NCI-H1417 treated with DMSO at 0.1 percent for 48 hours (cell line): ENCODE measurements around the gene MRM2.

Experiments used
- DNase-seq: peaks from one replicate; lab custom pipeline; 2025; lab: John Stamatoyannopoulos, UW

The MRM2 gene

GRCh38 chr7:2203766-2204300, 38.2 kb downstream of the MRM2 start:
- DNase-seq, result no peak

- no peak for DNase-seq
These were observed 38.9 kb downstream of the MRM2 start for GRCh38 chr7:2202901-2203765.

GRCh38 chr7:2202361-2202761, 39.6 kb downstream of the MRM2 start:
- no peak for DNase-seq

GRCh38 chr7:2201686-2202360, 40.2 kb downstream of the MRM2 start:
- DNase-seq, result no peak

GRCh38 chr7:2201128-2201527, 40.9 kb downstream of the MRM2 start:
- no peak for DNase-seq

GRCh38 chr7:2200584-2200980, 41.4 kb downstream of the MRM2 start:
- no peak for DNase-seq

GRCh38 chr7:2199956-2200583, 41.9 kb downstream of the MRM2 start:
- no peak for DNase-seq

GRCh38 chr7:2199528-2199927, 42.5 kb downstream of the MRM2 start:
- no peak for DNase-seq

GRCh38 chr7:2198760-2199159, 43.2 kb downstream of the MRM2 start:
- no peak for DNase-seq

GRCh38 chr7:2198206-2198605, 43.8 kb downstream of the MRM2 start:
- peak; percentile 27 for DNase-seq

GRCh38 chr7:2197436-2198155, 44.4 kb downstream of the MRM2 start:
- DNase-seq, result no peak

- DNase-seq, result no peak
These were observed 45.3 kb downstream of the MRM2 start for GRCh38 chr7:2196381-2197378.

GRCh38 chr7:2195400-2196246, 46.4 kb downstream of the MRM2 start:
- no peak for DNase-seq

- no peak for DNase-seq
These were observed 48.3 kb downstream of the MRM2 start for GRCh38 chr7:2193575-2194305.

GRCh38 chr7:2192831-2193534, 49.0 kb downstream of the MRM2 start:
- peak; percentile 48 for DNase-seq

- DNase-seq, result no peak
These were observed 51.0 kb downstream of the MRM2 start for GRCh38 chr7:2191016-2191415.

GRCh38 chr7:2190531-2190930, 51.5 kb downstream of the MRM2 start:
- DNase-seq, result peak; percentile 35

GRCh38 chr7:2186166-2186565, 55.8 kb downstream of the MRM2 start:
- no peak for DNase-seq
